ENCODE measurements around the gene CTXN1. TPM values are rescaled to one million over a fixed set of nuclear protein-coding genes. Genes with fewer than 3 reads are reported as not detected.

The CTXN1 gene
- total RNA-seq, 1 donor from 2014 or later, result 14.2 TPM

- H3K27me3 ChIP-seq, result no peaks in the 10 kb centered on the region
- H3K4me1 ChIP-seq, result peaks cover 43% of the 10 kb centered on the region
- DNase-seq (ENCODE audit: extremely low spot score in 2 of 2), result no peak
- intact Hi-C loops (cut with DNase I), result no loop called here
- H3K9me3 ChIP-seq, result no peaks in the 10 kb centered on the region
- TF ChIP-seq POLR2AphosphoS5 (IDR thresholded peaks at IDR 0.05; ENCODE audit: insufficient read depth in 1 of 2, low read depth in 1 of 2), result no peak
- H3K27ac ChIP-seq, result no peak overlapping the region
- H3K36me3 ChIP-seq, result peaks cover 0 to 50% of the 10 kb centered on the region in 2 donors
- no peak overlapping the region for H3K4me3 ChIP-seq
Observed at GRCh38 chr19:7908742-7909461, 17.0 kb downstream of the CTXN1 start.

- H3K9me3 ChIP-seq, result no peaks in the 10 kb centered on the region
- no peak overlapping the region for H3K4me3 ChIP-seq
- no peak for TF ChIP-seq POLR2AphosphoS5 (IDR thresholded peaks at IDR 0.05; ENCODE audit: insufficient read depth in 1 of 2, low read depth in 1 of 2)
- no peak for TF ChIP-seq POLR2A (IDR thresholded peaks at IDR 0.05)
- no peak for TF ChIP-seq CTCF (IDR thresholded peaks at IDR 0.05)
- no peak overlapping the region for H3K27ac ChIP-seq
- DNase-seq (ENCODE audit: extremely low spot score in 2 of 2), result no peak
- intact Hi-C loops (cut with DNase I), result no loop called here
- peaks cover 0 to 45% of the 10 kb centered on the region in 2 donors for H3K36me3 ChIP-seq
- H3K27me3 ChIP-seq, result no peaks in the 10 kb centered on the region
- peaks cover 44% of the 10 kb centered on the region for H3K4me1 ChIP-seq
Observed at GRCh38 chr19:7908078-7908699, 17.7 kb downstream of the CTXN1 start.

- TF ChIP-seq POLR2A (IDR thresholded peaks at IDR 0.05), result no peak
- TF ChIP-seq CTCF (IDR thresholded peaks at IDR 0.05), result no peak
- no peak for TF ChIP-seq POLR2AphosphoS5 (IDR thresholded peaks at IDR 0.05; ENCODE audit: insufficient read depth in 1 of 2, low read depth in 1 of 2)
- DNase-seq (ENCODE audit: extremely low spot score in 2 of 2), result no peak
- H3K4me3 ChIP-seq, result no peak overlapping the region
- no peaks in the 10 kb centered on the region for H3K27me3 ChIP-seq
- peaks cover 50% of the 10 kb centered on the region for H3K4me1 ChIP-seq
- no peak overlapping the region for H3K27ac ChIP-seq
- no peaks in the 10 kb centered on the region for H3K9me3 ChIP-seq
- H3K36me3 ChIP-seq, result peaks cover 0 to 39% of the 10 kb centered on the region in 2 donors
- intact Hi-C loops (cut with DNase I), result no loop called here
Observed at GRCh38 chr19:7907544-7907943, 18.4 kb downstream of the CTXN1 start.

GRCh38 chr19:7907122-7907521 is 18.8 kb downstream of the CTXN1 start:
- Histone ChIP-seq H3K4me3 (no peak overlapping the region), H3K4me1 (peaks cover 55% of the 10 kb centered on the region), H3K9me3 (no peaks in the 10 kb centered on the region), H3K27me3 (no peaks in the 10 kb centered on the region), H3K27ac (no peak overlapping the region), H3K36me3 (peaks cover 0 to 35% of the 10 kb centered on the region in 2 donors)
- intact Hi-C loops (cut with DNase I), result no loop called here
- no peak for DNase-seq (ENCODE audit: extremely low spot score in 2 of 2)
- no peak for TF ChIP-seq POLR2AphosphoS5 (IDR thresholded peaks at IDR 0.05; ENCODE audit: insufficient read depth in 1 of 2, low read depth in 1 of 2)
- no peak for TF ChIP-seq CTCF (IDR thresholded peaks at IDR 0.05)
- no peak for TF ChIP-seq POLR2A (IDR thresholded peaks at IDR 0.05)

- Histone ChIP-seq H3K36me3 (peaks cover 0 to 22% of the 10 kb centered on the region in 2 donors), H3K4me1 (peaks cover 56% of the 10 kb centered on the region), H3K9me3 (no peaks in the 10 kb centered on the region), H3K4me3 (no peak overlapping the region), H3K27ac (no peak overlapping the region), H3K27me3 (no peaks in the 10 kb centered on the region)
- intact Hi-C loops (cut with DNase I), result no loop called here
- no peak for TF ChIP-seq CTCF (IDR thresholded peaks at IDR 0.05)
- TF ChIP-seq POLR2A (IDR thresholded peaks at IDR 0.05), result no peak
- no peak for TF ChIP-seq POLR2AphosphoS5 (IDR thresholded peaks at IDR 0.05; ENCODE audit: insufficient read depth in 1 of 2, low read depth in 1 of 2)
- DNase-seq (ENCODE audit: extremely low spot score in 2 of 2), result no peak
Observed at GRCh38 chr19:7905859-7906258, 20.1 kb downstream of the CTXN1 start.

Data from vagina (tissue), 2 donors.